Measurements from ENCODE around the gene THSD4.
"Not testable (repeated sequence)": the region's sequence is repeated elsewhere in the genome, so short reads cannot be mapped to it uniquely, and the experiment has no call there.

Gene THSD4

DNA sequence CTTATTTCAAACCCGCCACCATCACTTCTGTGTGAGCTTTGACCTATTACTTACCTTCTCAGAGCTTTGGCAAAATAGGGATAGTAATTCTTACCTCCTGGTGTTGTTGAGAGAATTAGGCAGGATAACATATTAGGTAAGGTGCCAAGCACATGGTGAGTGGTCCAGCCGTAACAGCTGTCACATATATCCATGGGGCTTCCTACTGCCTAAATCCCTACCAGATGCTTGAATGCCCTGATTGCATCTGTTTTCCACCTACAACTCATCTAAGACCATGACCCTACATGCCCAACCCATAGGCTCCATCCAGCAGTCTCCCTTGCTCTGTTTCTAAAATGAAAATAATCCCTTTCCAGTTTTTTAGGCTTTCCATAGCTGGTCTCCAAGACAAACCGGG, 532.8 kb downstream of the THSD4 start:
- no peak for DNase-seq

GRCh38 chr15:71649894-71650293, 534.6 kb downstream of the THSD4 start:
- no peak for DNase-seq

GRCh38 chr15:71650603-71651002, 535.3 kb downstream of the THSD4 start:
- no peak for DNase-seq

- peak; percentile 71 for DNase-seq
These were observed 536.5 kb downstream of the THSD4 start for GRCh38 chr15:71651750-71652186.

DNA sequence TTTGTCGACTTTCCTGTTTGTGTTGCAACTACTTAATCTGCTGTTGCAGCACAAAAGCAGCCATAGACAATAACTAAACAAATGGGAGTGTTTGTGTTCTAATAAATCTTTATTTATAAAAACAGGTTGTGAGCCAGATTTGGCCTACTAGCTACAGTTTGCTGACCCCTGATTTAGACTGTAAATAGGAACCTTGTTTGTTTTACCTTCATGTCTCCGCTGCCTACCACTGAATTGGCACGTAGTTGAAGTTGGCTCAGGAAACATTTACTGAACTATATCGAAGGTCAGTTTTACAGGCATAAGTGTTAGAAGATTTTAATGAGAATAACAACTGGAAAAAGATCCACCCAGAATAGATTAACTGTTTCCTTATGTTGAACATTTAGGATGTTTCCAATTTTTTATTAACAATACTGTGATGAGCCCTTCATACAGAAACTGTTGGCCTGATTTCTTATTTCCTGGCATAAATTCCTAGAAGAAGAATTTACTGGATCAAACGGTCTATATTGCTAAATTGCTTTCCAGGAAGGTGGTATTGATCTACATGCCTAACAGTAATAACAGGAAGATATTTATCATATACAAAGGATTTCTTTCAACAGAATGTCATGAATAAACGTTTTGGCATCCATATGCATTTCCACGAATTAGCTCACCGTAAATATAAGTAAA, 538.9 kb downstream of the THSD4 start:
- no peak for DNase-seq

DNA sequence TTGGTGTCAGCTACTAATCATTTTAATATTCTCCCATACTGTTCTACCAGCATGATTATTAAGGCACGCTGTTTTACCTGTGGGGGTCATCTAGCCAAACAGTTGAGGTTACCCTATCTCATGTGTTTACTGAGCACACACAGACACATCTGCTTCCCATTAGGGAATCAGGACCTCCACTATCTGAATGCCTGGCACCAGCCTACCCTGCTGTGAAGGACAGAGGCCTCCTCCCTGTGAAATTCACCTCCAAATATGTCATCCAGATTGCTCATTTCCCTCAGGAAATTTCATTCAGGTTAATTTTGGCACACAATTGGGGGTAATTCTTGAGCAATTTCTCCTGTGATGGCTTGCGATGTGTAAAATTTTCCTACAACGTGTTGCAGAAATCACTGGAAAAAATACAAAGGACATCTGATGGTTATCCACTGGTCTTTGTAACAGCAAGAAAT, 539.5 kb downstream of the THSD4 start:
- DNase-seq, result no peak

DNA sequence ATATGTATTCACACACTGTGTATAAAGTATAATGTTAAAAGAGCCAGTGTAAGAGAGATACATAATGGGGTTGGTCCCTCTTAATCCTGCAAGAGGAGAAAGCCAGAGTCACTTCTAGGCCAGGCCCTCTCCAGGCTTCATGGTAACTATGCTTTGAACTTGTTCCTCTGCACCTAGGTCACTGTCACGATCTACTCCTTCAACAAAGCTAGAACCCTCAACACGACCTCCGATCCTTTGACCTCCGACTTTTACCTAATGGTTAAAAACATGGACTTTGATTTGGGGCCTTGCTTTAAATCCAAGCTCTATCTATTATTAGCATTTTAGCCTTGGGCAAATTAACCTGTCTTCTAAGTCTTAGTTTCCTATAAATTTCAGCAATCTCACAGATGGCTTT, 541.2 kb downstream of the THSD4 start:
- no peak for DNase-seq

GRCh38 chr15:71657141-71657540, 541.9 kb downstream of the THSD4 start:
- DNase-seq, result no peak

DNA sequence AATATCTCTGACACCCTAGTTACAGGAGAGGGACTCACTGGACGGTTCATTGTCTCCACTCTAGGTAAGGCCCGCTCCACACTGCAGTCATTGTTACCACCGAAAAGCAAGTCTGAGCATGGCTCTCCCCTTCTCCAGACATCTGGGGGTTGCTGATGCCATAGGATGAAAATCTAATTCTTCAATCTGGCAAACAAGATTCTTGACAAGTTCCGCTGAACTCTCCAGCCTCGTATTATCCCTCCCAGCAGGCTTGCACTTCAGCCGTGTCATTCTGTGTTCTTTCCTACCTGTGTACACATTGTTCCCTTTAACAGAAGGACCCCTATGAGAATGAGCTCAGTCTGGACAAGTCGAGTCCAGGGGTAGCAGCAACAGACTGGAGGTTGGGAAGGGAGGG, 542.8 kb downstream of the THSD4 start:
- no peak for DNase-seq

DNA sequence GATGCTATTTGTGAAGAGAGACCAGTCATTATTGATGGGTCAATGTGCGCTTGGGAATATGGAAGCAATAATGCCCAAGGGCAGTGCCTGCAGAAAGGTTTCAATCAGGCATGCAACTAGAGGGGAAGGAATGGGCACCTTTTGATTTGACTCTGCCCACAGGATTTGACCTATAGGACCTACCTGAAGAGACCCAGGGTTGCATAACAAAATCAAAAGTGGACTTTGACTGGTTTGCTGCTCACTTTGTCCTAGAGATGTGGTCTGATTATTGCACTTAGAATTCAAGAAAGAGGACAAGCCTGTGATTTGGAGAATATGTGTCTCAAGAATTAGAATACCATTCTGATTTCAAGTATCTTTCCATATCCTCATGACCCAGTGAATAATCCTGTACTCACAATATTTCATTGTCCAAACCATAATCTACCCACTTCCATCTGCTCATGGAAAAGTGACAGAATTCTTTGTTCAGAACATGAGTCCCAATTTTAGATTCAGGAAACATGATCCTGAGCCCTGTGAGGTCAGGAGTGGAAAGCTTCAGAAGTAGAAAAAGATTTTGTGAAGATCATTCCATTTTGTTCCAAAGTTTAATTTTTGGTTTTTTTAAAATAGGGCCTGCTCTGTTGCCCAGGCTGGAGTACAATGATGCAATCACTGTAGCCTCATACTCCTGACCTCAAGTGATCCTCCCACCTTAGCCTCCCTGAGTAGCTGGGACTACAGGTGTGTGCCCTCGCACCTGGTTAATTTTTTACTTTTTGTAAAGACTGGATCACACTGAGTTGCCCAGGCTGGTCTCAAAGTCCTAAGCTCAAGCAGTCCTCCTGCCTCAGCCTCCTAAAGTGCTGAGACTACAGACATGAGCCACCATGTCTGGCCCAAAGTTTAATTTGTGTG, 543.8 kb downstream of the THSD4 start:
- DNase-seq, result no peak

DNA sequence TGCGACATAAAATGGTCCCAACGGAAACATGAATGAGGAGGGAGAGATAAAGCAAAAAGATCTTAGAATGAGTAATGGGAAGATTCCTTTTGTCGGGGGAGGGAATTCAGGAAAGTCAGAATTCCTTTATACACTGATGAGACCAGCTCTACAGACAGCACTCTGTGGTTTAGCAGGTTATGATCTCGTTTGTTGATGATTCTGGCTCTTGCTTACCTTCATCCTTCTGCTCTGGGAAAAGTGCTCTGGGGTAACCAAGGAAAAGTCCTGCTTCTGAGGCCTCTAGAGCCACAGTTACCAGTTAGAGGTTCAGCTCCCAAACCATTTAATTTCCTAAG, 544.4 kb downstream of the THSD4 start:
- no peak for DNase-seq

DNA sequence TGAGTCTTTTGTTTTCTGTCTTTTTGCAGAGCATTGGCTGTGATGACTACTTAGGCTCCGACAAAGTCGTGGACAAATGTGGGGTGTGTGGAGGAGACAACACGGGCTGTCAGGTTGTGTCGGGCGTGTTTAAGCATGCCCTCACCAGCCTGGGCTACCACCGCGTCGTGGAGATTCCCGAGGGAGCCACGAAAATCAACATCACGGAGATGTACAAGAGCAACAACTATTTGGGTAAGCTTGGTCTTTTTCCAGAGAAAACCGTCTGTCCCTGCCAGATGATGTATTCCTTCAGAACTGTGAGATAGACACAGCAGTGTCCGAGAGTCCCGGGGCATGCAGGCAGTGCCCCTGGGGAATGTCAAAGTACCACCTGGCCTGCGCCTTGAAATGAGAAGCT, 545.2 kb downstream of the THSD4 start:
- no peak for DNase-seq

DNA sequence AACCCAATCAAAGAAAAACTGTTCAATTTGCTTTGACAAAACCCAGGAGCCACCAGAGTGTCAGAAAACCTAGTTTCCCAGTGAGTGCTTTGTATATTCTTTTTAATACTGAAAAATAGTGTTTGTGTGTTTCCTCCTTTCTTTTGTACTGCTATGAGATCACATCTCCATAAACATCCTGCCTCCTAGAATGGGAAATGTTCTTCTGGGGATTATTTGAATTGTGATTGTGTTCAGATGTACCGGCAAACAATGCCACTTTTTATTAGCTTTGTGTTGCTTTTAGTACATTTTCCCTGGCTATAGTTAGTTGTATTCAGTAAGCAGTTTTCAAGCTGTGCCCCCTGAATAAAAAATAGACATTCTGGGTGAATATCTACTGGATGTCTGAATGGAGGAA, 547.0 kb downstream of the THSD4 start:
- DNase-seq, result no peak

GRCh38 chr15:71664622-71665021, 549.4 kb downstream of the THSD4 start:
- DNase-seq, result no peak

GRCh38 chr15:71666763-71667620, 551.7 kb downstream of the THSD4 start:
- no peak for DNase-seq

DNA sequence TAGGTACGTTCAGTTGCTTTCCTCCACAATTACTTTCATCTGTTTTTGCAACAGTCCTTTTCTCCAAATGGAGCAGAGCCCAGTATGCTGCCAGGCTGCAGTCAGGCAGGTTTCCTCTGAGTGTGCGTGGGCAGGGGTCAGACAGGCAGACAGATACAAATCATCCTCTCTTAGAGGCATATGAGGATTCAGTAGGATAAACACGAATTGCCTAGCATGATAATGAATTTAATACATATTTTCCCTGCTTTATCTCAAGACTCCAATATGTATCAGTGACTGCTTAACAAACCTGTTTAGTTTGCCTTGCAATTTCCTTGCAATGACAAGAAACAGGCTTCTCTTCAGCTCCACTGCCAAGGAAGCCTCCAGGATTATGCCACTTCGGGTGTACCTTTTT, 554.4 kb downstream of the THSD4 start:
- DNase-seq, result no peak

DNA sequence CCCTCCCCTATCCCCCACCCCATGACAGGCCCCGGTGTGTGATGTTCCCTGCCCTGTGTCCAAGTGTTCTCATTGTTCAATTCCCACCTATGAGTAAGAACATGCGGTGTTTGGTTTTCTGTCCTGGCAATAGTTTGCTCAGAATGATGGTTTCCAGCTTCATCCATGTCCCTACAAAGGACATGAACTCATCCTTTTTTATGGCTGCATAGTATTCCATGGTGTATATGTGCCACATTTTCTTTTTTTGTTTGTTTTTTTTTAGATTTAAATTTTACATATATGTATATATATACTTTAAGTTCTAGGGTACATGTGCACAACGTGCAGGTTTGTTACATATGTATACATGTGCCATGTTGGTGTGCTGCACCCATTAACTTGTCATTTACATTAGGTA, 555.0 kb downstream of the THSD4 start:
- not testable (repeated sequence) for DNase-seq

- DNase-seq, result no peak
These were observed 559.1 kb downstream of the THSD4 start for GRCh38 chr15:71674354-71674753.

DNA sequence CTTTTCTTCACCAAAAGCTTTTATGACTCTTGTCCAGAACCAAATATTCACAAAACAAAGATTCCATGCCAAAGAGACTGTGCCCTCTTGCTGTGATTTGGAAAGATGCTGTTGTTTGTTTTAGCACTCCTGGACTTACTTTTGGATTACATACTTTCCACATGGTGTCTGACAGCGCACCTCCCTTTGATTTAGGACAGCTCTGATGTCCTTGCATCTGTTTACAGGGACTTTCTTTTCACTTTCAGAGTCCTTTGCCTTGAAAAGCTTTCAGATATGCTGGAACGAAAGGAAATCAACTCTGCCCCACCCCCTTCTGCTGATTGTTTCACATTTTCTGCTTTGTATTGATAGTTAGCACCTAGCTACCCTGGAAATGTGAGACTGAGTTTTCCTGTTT, 562.1 kb downstream of the THSD4 start:
- DNase-seq, result no peak

DNA sequence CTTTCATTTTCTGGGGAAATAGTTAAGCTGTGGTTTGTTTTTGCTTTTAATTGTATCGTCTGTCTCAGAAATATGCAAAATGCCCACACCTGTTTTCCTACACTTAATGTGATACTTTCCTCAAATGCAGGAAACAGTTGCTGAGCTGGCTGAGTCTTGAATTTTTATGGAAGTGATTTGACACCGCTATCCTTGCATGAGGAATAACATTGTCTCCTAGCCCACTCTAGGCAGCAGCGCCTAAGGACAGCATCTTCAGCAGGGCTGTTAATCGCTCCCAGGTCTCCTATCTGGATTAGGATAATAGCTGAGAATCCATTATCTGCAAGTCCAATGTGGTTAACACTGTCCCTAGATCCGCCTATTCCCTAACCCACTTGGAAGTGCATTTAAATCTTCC, 562.5 kb downstream of the THSD4 start:
- no peak for DNase-seq

GRCh38 chr15:71678191-71678590, 562.9 kb downstream of the THSD4 start:
- no peak for DNase-seq

- no peak for DNase-seq
These were observed 563.3 kb downstream of the THSD4 start for GRCh38 chr15:71678605-71679004.

DNA sequence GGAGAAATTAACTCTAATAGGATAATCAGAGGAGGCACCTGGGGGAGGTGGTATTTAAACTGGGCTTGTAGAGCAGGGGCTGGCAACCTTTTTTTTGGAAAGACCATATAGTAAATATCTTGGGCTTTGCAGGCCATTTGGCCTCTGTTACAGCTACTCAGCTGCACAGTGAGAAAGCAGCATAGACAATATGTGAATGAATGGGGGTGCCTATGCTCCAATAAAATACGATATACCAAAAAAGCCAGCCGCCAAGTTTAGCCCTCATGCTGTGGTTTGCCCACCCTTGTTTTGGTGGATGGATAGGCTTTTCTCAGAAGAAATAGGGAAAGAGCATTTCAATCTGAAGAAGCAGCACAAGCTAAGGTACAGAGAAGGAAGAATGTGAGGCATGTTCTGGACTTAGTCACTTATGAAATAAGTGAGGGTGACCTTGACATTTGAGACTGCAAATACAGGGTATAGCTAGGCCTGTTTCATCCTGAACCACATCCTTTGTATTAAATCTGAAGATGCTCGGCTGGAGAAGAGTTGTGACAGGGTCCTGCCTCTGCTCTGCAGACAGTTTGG, 564.0 kb downstream of the THSD4 start:
- DNase-seq, result no peak

All from islet precursor cell (in vitro differentiated cells).